PC-3 (cell line): ENCODE measurements around the gene CLMN. TPM values are rescaled to one million over a fixed set of nuclear protein-coding genes. Genes with fewer than 3 reads are reported as not detected.

Source experiments
- ATAC-seq: fragments of 200-7000 bp; cut with Tn5 transposase; 2 replicates; pipeline ENCODE4 v1.9.1; 2020; ENCODE audit warnings: mild to moderate bottlenecking, moderate library complexity
- BruUV-seq: library from RNA; stranded (reverse); fragments of 400-500 nt; replicated peaks from 2 replicates; lab custom pipeline; 2021; lab: Mats Ljungman, UMichigan
- CTCF ChIA-PET: fragments of 300-600 bp; sonication (Branson Sonifier 250); formaldehyde crosslinking; loops from one replicate; lab custom pipeline; 2022; ENCODE audit warnings: antibody characterized with exemption; lab: Charles Lee
- POLR2A ChIA-PET: fragments of 300-600 bp; sonication (Branson Sonifier 250); formaldehyde crosslinking; loops from one replicate; lab custom pipeline; 2022; ENCODE audit warnings: antibody characterized with exemption; ENCODE audit not compliant: unreplicated experiment; lab: Charles Lee
- DNase-seq: peaks from one replicate; pipeline ENCODE4 v3.0.0-alpha.2; 2015
- H2AFZ ChIP-seq: fragments of 300-600 bp; sonication (generic); 2 replicates; pipeline ENCODE4 v1.6.0; 2016; ENCODE audit warnings: antibody characterized with exemption, low read length
- H3F3A ChIP-seq: fragments of 300-600 bp; sonication (generic); one replicate; pipeline ENCODE4 v1.6.0; 2017; ENCODE audit warnings: antibody characterized with exemption, low read length, control low read depth, mild to moderate bottlenecking; ENCODE audit not compliant: unreplicated experiment
- H3K27ac ChIP-seq: fragments of 300-600 bp; sonication (generic); 2 replicates; pipeline ENCODE4 v1.5.1; 2016; ENCODE audit warnings: mild to moderate bottlenecking, low read length
- H3K27me3 ChIP-seq: fragments of 300-600 bp; sonication (generic); 2 replicates; pipeline ENCODE4 v1.6.1; 2016; ENCODE audit warnings: low read length, mixed read lengths
- H3K36me3 ChIP-seq: fragments of 300-600 bp; sonication (generic); 2 replicates; pipeline ENCODE4 v1.6.1; 2016; ENCODE audit warnings: low read depth, mixed run types, low read length, mixed read lengths
- H3K4me1 ChIP-seq: fragments of 300-600 bp; sonication (generic); 2 replicates; pipeline ENCODE4 v1.5.1; 2016; ENCODE audit warnings: low read length; ENCODE audit not compliant: insufficient read depth
- H3K4me2 ChIP-seq: fragments of 300-600 bp; sonication (generic); 2 replicates; pipeline ENCODE4 v1.6.0; 2016; ENCODE audit warnings: low read length
- H3K4me3 ChIP-seq: fragments of 300-600 bp; sonication (generic); 2 replicates; pipeline ENCODE4 v1.5.1; 2016; ENCODE audit warnings: mild to moderate bottlenecking, low read length, mixed read lengths
- H3K79me2 ChIP-seq: fragments of 300-600 bp; sonication (generic); 2 replicates; pipeline ENCODE4 v1.6.1; 2017; ENCODE audit warnings: low read length, mixed read lengths
- H3K9ac ChIP-seq: fragments of 300-600 bp; sonication (generic); 2 replicates; pipeline ENCODE4 v1.6.0; 2016; ENCODE audit warnings: mild to moderate bottlenecking, low read length
- H3K9me2 ChIP-seq: fragments of 300-600 bp; sonication (generic); replicated peaks from 2 replicates; pipeline ENCODE4 v1.6.1; 2016; ENCODE audit warnings: mixed run types, low read length, mixed read lengths
- H3K9me3 ChIP-seq: fragments of 300-600 bp; sonication (generic); 2 replicates; pipeline ENCODE4 v1.6.1; 2016; ENCODE audit warnings: low read length, mixed read lengths
- H4K20me1 ChIP-seq: fragments of 300-600 bp; sonication (generic); 2 replicates; pipeline ENCODE4 v1.6.1; 2016; ENCODE audit warnings: low read length, mixed read lengths
- CTCF ChIP-seq: fragments of 300-600 bp; sonication (generic); conservative IDR thresholded peaks from 2 replicates; pipeline ENCODE4 v1.5.1; 2017; ENCODE audit warnings: antibody characterized with exemption, low read depth, mild to moderate bottlenecking, low read length
- EZH2 ChIP-seq: fragments of 300-600 bp; sonication (generic); IDR thresholded peaks from one replicate; pipeline ENCODE4 v1.6.1; 2017; ENCODE audit warnings: antibody characterized with exemption, mild to moderate bottlenecking, low read length; ENCODE audit not compliant: unreplicated experiment
- EZH2phosphoT487 ChIP-seq: fragments of 300-600 bp; sonication (generic); IDR thresholded peaks from 2 replicates; pipeline ENCODE4 v1.6.1; 2018; ENCODE audit warnings: mild to moderate bottlenecking, antibody characterized with exemption, low read length, borderline replicate concordance
- intact Hi-C: fragments of 100-400 bp; cut with micrococcal nuclease; formaldehyde crosslinking; loops from 2 replicates; pipeline ENCODE4 v1.9.0; 2023
- total RNA-seq: library from RNA; depleted of rRNA; stranded (reverse); fragments of >200 nt; gene quantifications from 2 replicates; pipeline ENCODE4 v1.2.3, GENCODE V29; 2014

Gene CLMN
- total RNA-seq, 1 experiment from 2014 or later, result 3.5 TPM

GRCh38 chr14:95269493-95269892 lies 50.2 kb downstream of the CLMN start:
- TF ChIP-seq EZH2 (no peak), CTCF (no peak), EZH2phosphoT487 (no peak)
- no peak overlapping the region for H3K4me3 ChIP-seq
- intact Hi-C loops, result loop anchor here (5.0 kb wide), 1 partner anchor 112 kb away; the partner anchor contains the start of gene DICER1
- POLR2A ChIA-PET, result no interaction called here
- H3K27ac ChIP-seq, result no peak overlapping the region
- no peaks in the 10 kb centered on the region for H3K27me3 ChIP-seq
- DNase-seq, result no peak
- H3K9me3 ChIP-seq, result peaks cover 11% of the 10 kb centered on the region; the same call in 1 of the 2 replicates
- CTCF ChIA-PET, result no interaction called here
- no peaks in the 10 kb centered on the region for H3K79me2 ChIP-seq
- no peak overlapping the region for H3K9ac ChIP-seq
- no peak overlapping the region for H2AFZ ChIP-seq
- no peak for ATAC-seq
- no TSS peak for BruUV-seq
- peaks cover 5% of the 10 kb centered on the region for H3K36me3 ChIP-seq
- no peaks in the 10 kb centered on the region for H4K20me1 ChIP-seq
- H3K4me1 ChIP-seq, result peaks cover 18% of the 10 kb centered on the region
- no peaks in the 10 kb centered on the region for H3K9me2 ChIP-seq
- H3K4me2 ChIP-seq, result no peak overlapping the region
- no peaks in the 10 kb centered on the region for H3F3A ChIP-seq

- Histone ChIP-seq H3K9ac (no peak overlapping the region), H3K4me2 (no peak overlapping the region), H3K36me3 (peaks cover 5% of the 10 kb centered on the region), H3F3A (no peaks in the 10 kb centered on the region), H3K4me1 (peaks cover 21% of the 10 kb centered on the region), H3K27ac (no peak overlapping the region), H3K9me2 (no peaks in the 10 kb centered on the region), H3K4me3 (no peak overlapping the region), H3K79me2 (no peaks in the 10 kb centered on the region), H3K9me3 (peaks cover 11% of the 10 kb centered on the region; the same call in 1 of the 2 replicates), H2AFZ (no peak overlapping the region), H3K27me3 (no peaks in the 10 kb centered on the region), H4K20me1 (no peaks in the 10 kb centered on the region)
- BruUV-seq, result no TSS peak
- intact Hi-C loops, result loop anchor here (5.0 kb wide), 1 partner anchor 111 kb away; the partner anchor contains the start of gene DICER1
- ATAC-seq, result no peak
- DNase-seq, result no peak
- CTCF ChIA-PET, result no interaction called here
- TF ChIP-seq EZH2 (no peak), EZH2phosphoT487 (no peak), CTCF (no peak)
- POLR2A ChIA-PET, result interaction anchor here (0.7 kb wide), 1 partner anchor 164 kb away, joined by 22 read pairs; no protein-coding TSS in a partner anchor
Measured at GRCh38 chr14:95268350-95268749, 51.4 kb downstream of the CLMN start.

- CTCF ChIA-PET, result no interaction called here
- H3K4me1 ChIP-seq, result peaks cover 17% of the 10 kb centered on the region
- BruUV-seq, result no TSS peak
- H3K9me2 ChIP-seq, result no peaks in the 10 kb centered on the region
- no peaks in the 10 kb centered on the region for H3K27me3 ChIP-seq
- H3F3A ChIP-seq, result no peaks in the 10 kb centered on the region
- H3K36me3 ChIP-seq, result peaks cover 5% of the 10 kb centered on the region
- TF ChIP-seq EZH2phosphoT487 (no peak), EZH2 (no peak), CTCF (no peak)
- H3K4me3 ChIP-seq, result no peak overlapping the region
- POLR2A ChIA-PET, result no interaction called here
- no peaks in the 10 kb centered on the region for H4K20me1 ChIP-seq
- no peak for ATAC-seq
- no peaks in the 10 kb centered on the region for H3K79me2 ChIP-seq
- no peak overlapping the region for H2AFZ ChIP-seq
- no peak overlapping the region for H3K27ac ChIP-seq
- intact Hi-C loops, result loop anchor here (5.0 kb wide), 1 partner anchor 110 kb away; the partner anchor contains the start of gene DICER1
- H3K9ac ChIP-seq, result no peak overlapping the region
- no peak for DNase-seq
- peaks cover 11% of the 10 kb centered on the region; the same call in 1 of the 2 replicates for H3K9me3 ChIP-seq
- no peak overlapping the region for H3K4me2 ChIP-seq
Measured at GRCh38 chr14:95267306-95267705, 52.4 kb downstream of the CLMN start.
